ENCODE measurements around the gene CHD6.

GRCh38 chr20:41587523-41587922, 30.7 kb downstream of the CHD6 start:
- TF ChIP-seq, protein P1, sequence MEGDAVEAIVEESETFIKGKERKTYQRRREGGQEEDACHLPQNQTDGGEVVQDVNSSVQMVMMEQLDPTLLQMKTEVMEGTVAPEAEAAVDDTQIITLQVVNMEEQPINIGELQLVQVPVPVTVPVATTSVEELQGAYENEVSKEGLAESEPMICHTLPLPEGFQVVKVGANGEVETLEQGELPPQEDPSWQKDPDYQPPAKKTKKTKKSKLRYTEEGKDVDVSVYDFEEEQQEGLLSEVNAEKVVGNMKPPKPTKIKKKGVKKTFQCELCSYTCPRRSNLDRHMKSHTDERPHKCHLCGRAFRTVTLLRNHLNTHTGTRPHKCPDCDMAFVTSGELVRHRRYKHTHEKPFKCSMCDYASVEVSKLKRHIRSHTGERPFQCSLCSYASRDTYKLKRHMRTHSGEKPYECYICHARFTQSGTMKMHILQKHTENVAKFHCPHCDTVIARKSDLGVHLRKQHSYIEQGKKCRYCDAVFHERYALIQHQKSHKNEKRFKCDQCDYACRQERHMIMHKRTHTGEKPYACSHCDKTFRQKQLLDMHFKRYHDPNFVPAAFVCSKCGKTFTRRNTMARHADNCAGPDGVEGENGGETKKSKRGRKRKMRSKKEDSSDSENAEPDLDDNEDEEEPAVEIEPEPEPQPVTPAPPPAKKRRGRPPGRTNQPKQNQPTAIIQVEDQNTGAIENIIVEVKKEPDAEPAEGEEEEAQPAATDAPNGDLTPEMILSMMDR (conservative IDR thresholded peaks at IDR 0.05 in 1 of 2, IDR thresholded peaks at IDR 0.05 in 1 of 2; ENCODE audit: extremely low read depth in 1 of 2, insufficient read depth in 1 of 2, low read depth in 1 of 2, low read length in 2 of 2), result no peak
- no peak for TF ChIP-seq EZH2 (IDR thresholded peaks at IDR 0.05; ENCODE audit: borderline replicate concordance, low read length)

All from mammary epithelial cell (primary cell).